H1 (cell line): ENCODE data around the gene IL6R. TPM values are rescaled to one million over a fixed set of nuclear protein-coding genes. Genes with fewer than 3 reads are reported as not detected.

ENCODE experiments used
- CTCF ChIA-PET: fragments of 300-600 bp; sonication (Branson Sonifier 250); formaldehyde crosslinking; loops from one replicate; lab custom pipeline; 2021; ENCODE audit not compliant: partially characterized antibody; lab: Charles Lee
- POLR2A ChIA-PET: fragments of 300-600 bp; sonication (Branson Sonifier 250); formaldehyde crosslinking; loops from one replicate; lab custom pipeline; 2021; ENCODE audit warnings: inconsistent platforms; ENCODE audit not compliant: partially characterized antibody; lab: Charles Lee
- DNase-seq, 2 experiments: peaks; one replicate each; pipeline versions ENCODE4 v3.0.0 to v3.0.0-alpha.2; 2010 to 2022; ENCODE audit warnings: low spot score in 2 of 2, low read depth in 1 of 2, mixed read lengths in 1 of 2
- FAIRE-seq: peaks from 2 replicates; lab custom pipeline; 2011; peaks lifted over from hg19 to GRCh38; lab: Jason Lieb, UNC
- H2AFZ ChIP-seq: 2 replicates; pipeline ENCODE4 v1.8.1; 2012; ENCODE audit warnings: low read length, inconsistent platforms
- H2AK5ac ChIP-seq: 2 replicates; pipeline ENCODE4 v1.6.1; 2013; ENCODE audit warnings: low read depth, low read length
- H2BK120ac ChIP-seq: replicated peaks from 2 replicates; pipeline ENCODE3; 2013; ENCODE audit warnings: low read depth, low read length, inconsistent platforms
- H2BK12ac ChIP-seq: 2 replicates; pipeline ENCODE4 v1.6.1; 2013; ENCODE audit warnings: low read depth, low read length
- H2BK15ac ChIP-seq: 2 replicates; pipeline ENCODE4 v1.6.1; 2013; ENCODE audit warnings: low read length
- H2BK20ac ChIP-seq: 2 replicates; pipeline ENCODE4 v1.6.1; 2013; ENCODE audit warnings: low read length
- H2BK5ac ChIP-seq: 2 replicates; pipeline ENCODE4 v1.6.1; 2013; ENCODE audit warnings: low read depth, low read length
- H3K14ac ChIP-seq: 2 replicates; pipeline ENCODE4 v1.6.1; 2013; ENCODE audit warnings: inconsistent platforms; ENCODE audit not compliant: insufficient read length
- H3K18ac ChIP-seq: 2 replicates; pipeline ENCODE4 v1.6.1; 2013; ENCODE audit warnings: low read length; ENCODE audit errors: extremely low read depth
- H3K23ac ChIP-seq: 2 replicates; pipeline ENCODE4 v1.6.1; 2013; ENCODE audit warnings: inconsistent platforms; ENCODE audit not compliant: insufficient read length
- H3K23me2 ChIP-seq: 2 replicates; pipeline ENCODE4 v1.6.1; 2013; ENCODE audit warnings: low read depth, low read length
- H3K27ac ChIP-seq: 2 replicates; pipeline ENCODE4 v1.6.1; 2011; ENCODE audit warnings: low read depth, low read length, inconsistent platforms
- H3K27me3 ChIP-seq, 4 experiments: replicated peaks in 1 of 4; 1 replicate in 1 of 4; 2 replicates in 3 of 4; pipeline versions ENCODE4 v1.6.1 to v1.8.1; 2011 to 2013; ENCODE audit warnings: low read length in 3 of 4, mild to moderate bottlenecking in 3 of 4, inconsistent platforms in 2 of 4, mixed read lengths in 2 of 4, moderate library complexity in 1 of 4; ENCODE audit not compliant: control insufficient read depth in 3 of 4, insufficient read depth in 3 of 4; ENCODE audit errors: extremely low read depth in 1 of 4
- H3K36me3 ChIP-seq, 4 experiments: 2 replicates each; pipeline versions ENCODE4 v1.6.1 to v1.8.1; 2011 to 2013; ENCODE audit warnings: mild to moderate bottlenecking in 4 of 4, low read length in 3 of 4, moderate library complexity in 2 of 4, control low read depth in 1 of 4, inconsistent platforms in 1 of 4; ENCODE audit not compliant: insufficient read depth in 4 of 4, control insufficient read depth in 2 of 4
- H3K4ac ChIP-seq: replicated peaks from 2 replicates; pipeline ENCODE3; 2013; ENCODE audit warnings: low read length, low read depth, mixed read lengths, inconsistent platforms; ENCODE audit not compliant: insufficient read length
- H3K4me1 ChIP-seq, 4 experiments: replicated peaks in 1 of 4; 1 replicate in 1 of 4; 2 replicates in 3 of 4; pipeline versions ENCODE4 v1.6.1 to v1.8.1; 2011 to 2013; ENCODE audit warnings: low read length in 3 of 4, inconsistent platforms in 2 of 4, mixed read lengths in 1 of 4; ENCODE audit not compliant: insufficient read depth in 4 of 4, control insufficient read depth in 3 of 4
- H3K4me2 ChIP-seq, 2 experiments: 2 replicates each; pipeline versions ENCODE4 v1.6.1 to v1.8.1; 2011 to 2013; ENCODE audit warnings: low read depth in 2 of 2, low read length in 2 of 2, control low read depth in 1 of 2, inconsistent platforms in 1 of 2, mild to moderate bottlenecking in 1 of 2; ENCODE audit not compliant: insufficient read depth in 1 of 2
- H3K4me3 ChIP-seq, 4 experiments: fragments of 200-600, 300-600 bp in 1 of 4; sonication (generic), shearing (Covaris generic), sonication (Bioruptor Twin) in 1 of 4; 2 replicates each; pipeline versions ENCODE4 v1.5.1 to v1.8.1; 2011 to 2016; ENCODE audit warnings: low read length in 4 of 4, low read depth in 3 of 4, control low read depth in 2 of 4, inconsistent platforms in 2 of 4, mild to moderate bottlenecking in 2 of 4, mixed read lengths in 1 of 4, moderate library complexity in 1 of 4; ENCODE audit not compliant: insufficient read depth in 2 of 4; ENCODE audit errors: extremely low read depth in 1 of 4
- H3K56ac ChIP-seq: replicated peaks from 2 replicates; pipeline ENCODE3; 2013; ENCODE audit warnings: low read depth, mild to moderate bottlenecking, mixed read lengths, low read length, inconsistent platforms; ENCODE audit not compliant: insufficient read length
- H3K79me1 ChIP-seq: 2 replicates; pipeline ENCODE4 v1.6.1; 2013; ENCODE audit warnings: low read depth, low read length, control low read depth
- H3K79me2 ChIP-seq, 2 experiments: 2 replicates each; pipeline versions ENCODE4 v1.6.1 to v1.8.1; 2012 to 2013; ENCODE audit warnings: low read length in 2 of 2, mild to moderate bottlenecking in 2 of 2, inconsistent platforms in 1 of 2; ENCODE audit not compliant: insufficient read depth in 2 of 2, control insufficient read depth in 1 of 2
- H3K9ac ChIP-seq, 4 experiments: replicated peaks in 1 of 4; 1 replicate in 1 of 4; 2 replicates in 3 of 4; pipeline versions ENCODE4 v1.6.1 to v1.8.1; 2011 to 2013; ENCODE audit warnings: low read depth in 3 of 4, low read length in 3 of 4, control low read depth in 2 of 4, mild to moderate bottlenecking in 2 of 4, moderate library complexity in 2 of 4, inconsistent platforms in 1 of 4; ENCODE audit errors: extremely low read depth in 1 of 4
- H3K9me3 ChIP-seq, 2 experiments: 2 replicates each; pipeline versions ENCODE4 v1.6.1 to v1.8.1; 2012 to 2013; ENCODE audit warnings: mild to moderate bottlenecking in 2 of 2, moderate library complexity in 2 of 2, control low read depth in 1 of 2, inconsistent platforms in 1 of 2, low read depth in 1 of 2, low read length in 1 of 2, mixed read lengths in 1 of 2; ENCODE audit not compliant: insufficient read depth in 2 of 2
- H4K20me1 ChIP-seq, 2 experiments: replicated peaks in 1 of 2; 2 replicates each; pipeline versions ENCODE3 to v1.8.1; 2011 to 2013; ENCODE audit warnings: inconsistent platforms in 2 of 2, low read length in 2 of 2, mild to moderate bottlenecking in 1 of 2; ENCODE audit not compliant: insufficient read depth in 2 of 2, control insufficient read depth in 1 of 2
- H4K5ac ChIP-seq: 2 replicates; pipeline ENCODE4 v1.6.1; 2013; ENCODE audit warnings: low read length, low read depth, mixed read lengths, inconsistent platforms; ENCODE audit not compliant: insufficient read length
- H4K8ac ChIP-seq: 2 replicates; pipeline ENCODE4 v1.8.0; 2013; ENCODE audit warnings: mild to moderate bottlenecking, moderate library complexity, low read length, inconsistent platforms; ENCODE audit not compliant: insufficient read depth; ENCODE audit errors: extremely low read depth
- H4K91ac ChIP-seq: replicated peaks from 2 replicates; pipeline ENCODE3; 2013; ENCODE audit warnings: low read length, mixed read lengths, inconsistent platforms; ENCODE audit not compliant: insufficient read length
- KDM5A ChIP-seq: fragments of 200-600 bp; IDR thresholded peaks from 2 replicates; pipeline ENCODE4 v1.7.1; 2012; ENCODE audit warnings: mild to moderate bottlenecking, low read length, inconsistent platforms, mixed read lengths
- TEAD4 ChIP-seq: IDR thresholded peaks from 2 replicates; pipeline ENCODE4 v1.6.1; 2012; ENCODE audit warnings: low read depth, low read length, inconsistent platforms, mixed read lengths
- WGBS, 2 experiments: shearing (Covaris generic) in 1 of 2; methylation state at CpG; one replicate each; pipeline versions ENCODE4 v1.1.6 to v1.1.7; 2013 to 2015; ENCODE audit warnings: low lambda C conversion rate in 2 of 2, mixed read lengths in 2 of 2, inconsistent platforms in 1 of 2, low coverage in 1 of 2, missing lambda C conversion rate in 1 of 2; ENCODE audit not compliant: insufficient replicate concordance in 2 of 2, insufficient coverage in 1 of 2, insufficient read length in 1 of 2; ENCODE audit errors: extremely low coverage in 1 of 2, missing lambda C conversion rate in 1 of 2; 5-methylcytosine and 5-hydroxymethylcytosine counted together
- polyA plus RNA-seq, 7 experiments: library from polyadenylated mRNA; depleted of rRNA in 3 of 7; stranded (reverse) in 5 of 7; unstranded in 2 of 7; fragments of >200 nt in 5 of 7; fragments of 200-250 nt in 2 of 7; gene quantifications; 1 replicate in 5 of 7; 2 replicates in 1 of 7; 4 replicates in 1 of 7; pipeline versions ENCODE4 v1.2.1 to v1.2.3, GENCODE V29; 2011 to 2013; ENCODE audit warnings: missing spikeins in 2 of 7, mixed read lengths in 2 of 7
- total RNA-seq: library from RNA; stranded (reverse); fragmentation: NEBNext Ultra II Directional; extraction: Animal tissue kit (Norgen Biotek cat#: 25700); gene quantifications from 2 replicates; pipeline ENCODE4 v1.2.1, GENCODE V29; 2021

The IL6R gene
- total and polyA plus RNA-seq, 2 of the 8 experiments (the other 6 are each of a cell fraction or from before 2014, with no cell fraction given), result 2.3 to 3.0 TPM

DNA sequence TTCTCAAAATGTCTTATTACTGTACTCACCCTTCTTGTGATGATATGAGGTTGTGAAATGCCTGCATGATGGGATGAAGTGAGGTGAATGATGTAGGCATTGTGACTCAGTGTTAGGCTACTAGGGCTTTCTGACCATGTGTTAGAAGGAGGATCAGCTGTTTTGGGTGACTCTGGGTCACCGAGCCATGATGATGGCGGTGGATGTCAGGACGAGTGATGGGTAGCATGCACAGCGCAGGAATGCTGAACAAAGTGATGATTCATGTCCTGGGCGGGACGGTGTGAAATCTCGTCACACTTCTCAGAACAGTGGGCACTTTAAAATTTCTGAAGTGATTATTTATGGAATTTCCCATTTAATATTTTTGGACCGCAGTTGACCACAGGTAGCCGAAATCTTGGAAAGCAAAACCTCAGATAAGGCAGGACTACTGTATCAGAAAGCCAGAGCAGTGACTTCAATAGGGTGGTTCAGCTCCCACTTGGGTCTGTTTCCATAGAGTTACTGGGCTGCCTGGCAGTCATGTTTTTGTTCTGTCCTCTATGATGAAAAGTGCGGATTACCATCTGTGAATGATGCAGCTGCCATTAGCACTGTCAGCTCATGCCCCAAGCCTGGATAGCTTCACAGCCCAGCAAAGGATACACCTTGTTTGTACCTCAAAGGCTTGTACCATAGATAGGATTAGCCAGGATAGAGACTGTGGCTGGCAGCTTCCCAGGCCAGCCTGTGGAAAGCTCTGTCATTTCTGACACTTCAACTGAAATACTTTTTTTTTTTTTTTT, 26.6 kb downstream of the IL6R start:
- no peak overlapping the region for H3K23ac ChIP-seq
- no peak overlapping the region for H3K14ac ChIP-seq
- H3K9ac ChIP-seq, result no peak overlapping the region
- no peak overlapping the region; the same call in 1 of the 2 replicates for H3K18ac ChIP-seq
- no peak overlapping the region; the same call in 1 of the 2 replicates for H2BK5ac ChIP-seq
- no peaks in the 10 kb centered on the region for H3K79me2 ChIP-seq
- DNase-seq (no peak), FAIRE-seq (no peak)
- no peak overlapping the region for H4K8ac ChIP-seq
- no peak overlapping the region for H3K56ac ChIP-seq
- peak overlapping the region; percentile 43; the same call in 1 of the 2 replicates for H2BK20ac ChIP-seq
- H3K9me3 ChIP-seq, result no peaks in the 10 kb centered on the region
- H4K20me1 ChIP-seq, result no peaks in the 10 kb centered on the region
- no peaks in the 10 kb centered on the region for H3K79me1 ChIP-seq
- ChIA-PET POLR2A (interaction anchor here (0.7 kb wide), 1 partner anchor 63 kb away, joined by 3 read pairs; no protein-coding TSS in a partner anchor), CTCF (interaction anchor here (0.5 to 5.6 kb wide), 10 partner anchors 9 to 133 kb away, joined by 3 to 27 read pairs (median 4); no protein-coding TSS in a partner anchor)
- peaks cover 0 to 2% (median 0%) of the 10 kb centered on the region in 4 experiments; a peak in 1 of 7 replicates for H3K27me3 ChIP-seq
- TF ChIP-seq TEAD4 (no peak), KDM5A (no peak)
- H3K4me2 ChIP-seq, result no peak overlapping the region
- peaks cover 8 to 20% (median 16%) of the 10 kb centered on the region in 4 experiments for H3K4me1 ChIP-seq
- peak overlapping the region; percentile 90 for H2BK15ac ChIP-seq
- WGBS, 2 experiments, result 82% methylated on average over 10 of the region's 10 CpGs; no CpG with 5 or more reads in 1 of the 2 experiments
- no peak overlapping the region for H4K5ac ChIP-seq
- no peak overlapping the region for H2AFZ ChIP-seq
- H3K23me2 ChIP-seq, result no peaks in the 10 kb centered on the region
- peak overlapping the region; percentile 54 for H2AK5ac ChIP-seq
- H2BK120ac ChIP-seq, result peak overlapping the region; percentile 60
- H3K27ac ChIP-seq, result no peak overlapping the region
- H3K4ac ChIP-seq, result no peak overlapping the region
- H2BK12ac ChIP-seq, result peak overlapping the region; percentile 52; the same call in 1 of the 2 replicates
- H3K36me3 ChIP-seq, result no peaks in the 10 kb centered on the region
- H3K4me3 ChIP-seq, result no peak overlapping the region
- H4K91ac ChIP-seq, result peak overlapping the region; percentile 58
